Brain microvascular endothelial cell (primary cell): ENCODE measurements around the gene UBE2E2.

ENCODE experiments used
- DNase-seq: peaks from one replicate; pipeline ENCODE4 v3.0.0-alpha.2; 2020
- H3K27ac ChIP-seq: fragments of 250-450 bp; sonication (Bioruptor Pico); 2 replicates; pipeline ENCODE4 v1.5.1; 2020; ENCODE audit warnings: mild to moderate bottlenecking, moderate library complexity
- H3K27me3 ChIP-seq: fragments of 250-450 bp; sonication (Bioruptor Pico); replicated peaks from 2 replicates; pipeline ENCODE4 v1.5.1; 2020; ENCODE audit warnings: mild to moderate bottlenecking
- H3K36me3 ChIP-seq: fragments of 250-450 bp; sonication (Bioruptor Pico); replicated peaks from 2 replicates; pipeline ENCODE4 v1.5.1; 2020; ENCODE audit warnings: mild to moderate bottlenecking
- H3K4me3 ChIP-seq: 2 replicates; pipeline ENCODE4 v1.5.1; 2011; ENCODE audit warnings: low read depth, mild to moderate bottlenecking, control low read depth, low read length, moderate library complexity
- in situ Hi-C: cut with HindIII; loops from 2 replicates; pipeline ENCODE4 v1.10.0; 2017; ENCODE audit warnings: low sequenced_read_pairs, low pct_ligation_motif_present
- TF ChIP-seq, protein P1 (sequence below): IDR thresholded peaks from 2 replicates; pipeline ENCODE4 v1.5.1; 2011; ENCODE audit warnings: low read depth, mild to moderate bottlenecking, moderate library complexity, low read length, control low read depth, inconsistent platforms; ENCODE audit errors: missing control alignments

The UBE2E2 gene

DNA sequence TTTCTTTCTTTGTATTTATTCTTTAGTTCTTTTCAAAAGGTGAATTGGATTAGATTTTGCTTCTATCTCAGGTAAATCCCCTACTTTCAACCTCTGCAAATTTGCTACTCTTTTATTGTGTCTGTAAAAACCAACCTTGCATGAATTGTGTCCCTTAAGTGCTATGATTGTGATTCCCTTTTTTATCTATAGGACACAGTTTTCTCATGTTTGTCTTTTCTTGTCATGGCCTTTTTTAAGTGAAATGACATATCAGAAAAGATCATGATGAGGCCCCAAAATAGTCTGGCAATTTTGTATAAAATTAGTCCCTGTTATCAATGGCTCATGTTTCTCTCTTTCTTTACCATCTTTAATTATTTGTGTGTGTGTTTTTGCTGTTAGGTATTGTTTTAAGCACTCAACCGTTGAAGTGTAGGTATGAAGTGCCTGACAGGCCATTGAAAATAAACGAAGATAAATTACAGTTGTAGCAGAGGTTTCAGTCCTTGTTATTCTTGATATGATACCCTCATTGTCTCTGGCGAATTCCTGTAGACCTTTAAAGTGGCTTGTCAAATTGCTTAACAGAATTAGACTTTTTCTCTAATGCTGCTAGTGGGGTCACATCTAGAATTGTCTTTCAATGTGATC is 184.3 kb downstream of the UBE2E2 start:
- TF ChIP-seq, protein P1, sequence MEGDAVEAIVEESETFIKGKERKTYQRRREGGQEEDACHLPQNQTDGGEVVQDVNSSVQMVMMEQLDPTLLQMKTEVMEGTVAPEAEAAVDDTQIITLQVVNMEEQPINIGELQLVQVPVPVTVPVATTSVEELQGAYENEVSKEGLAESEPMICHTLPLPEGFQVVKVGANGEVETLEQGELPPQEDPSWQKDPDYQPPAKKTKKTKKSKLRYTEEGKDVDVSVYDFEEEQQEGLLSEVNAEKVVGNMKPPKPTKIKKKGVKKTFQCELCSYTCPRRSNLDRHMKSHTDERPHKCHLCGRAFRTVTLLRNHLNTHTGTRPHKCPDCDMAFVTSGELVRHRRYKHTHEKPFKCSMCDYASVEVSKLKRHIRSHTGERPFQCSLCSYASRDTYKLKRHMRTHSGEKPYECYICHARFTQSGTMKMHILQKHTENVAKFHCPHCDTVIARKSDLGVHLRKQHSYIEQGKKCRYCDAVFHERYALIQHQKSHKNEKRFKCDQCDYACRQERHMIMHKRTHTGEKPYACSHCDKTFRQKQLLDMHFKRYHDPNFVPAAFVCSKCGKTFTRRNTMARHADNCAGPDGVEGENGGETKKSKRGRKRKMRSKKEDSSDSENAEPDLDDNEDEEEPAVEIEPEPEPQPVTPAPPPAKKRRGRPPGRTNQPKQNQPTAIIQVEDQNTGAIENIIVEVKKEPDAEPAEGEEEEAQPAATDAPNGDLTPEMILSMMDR, result no peak
- no peak overlapping the region for H3K27ac ChIP-seq
- no peak for DNase-seq

GRCh38 chr3:23389089-23389488 is 186.0 kb downstream of the UBE2E2 start:
- no peak for DNase-seq
- TF ChIP-seq, protein P1, result no peak
- H3K4me3 ChIP-seq, result no peak overlapping the region
- no peaks in the 10 kb centered on the region for H3K27me3 ChIP-seq
- H3K27ac ChIP-seq, result no peak overlapping the region
- in situ Hi-C loops, result no loop called here
- H3K36me3 ChIP-seq, result no peaks in the 10 kb centered on the region

More for the DNA sequence above, 184.3 kb downstream of the UBE2E2 start:
- H3K27me3 ChIP-seq, result no peaks in the 10 kb centered on the region
- H3K4me3 ChIP-seq, result no peak overlapping the region
- no peaks in the 10 kb centered on the region for H3K36me3 ChIP-seq
- in situ Hi-C loops, result no loop called here

- H3K36me3 ChIP-seq, result no peaks in the 10 kb centered on the region
- no peak overlapping the region for H3K4me3 ChIP-seq
- TF ChIP-seq, protein P1, result no peak
- DNase-seq, result no peak
- H3K27me3 ChIP-seq, result no peaks in the 10 kb centered on the region
- no peak overlapping the region for H3K27ac ChIP-seq
- in situ Hi-C loops, result no loop called here
Observed at GRCh38 chr3:23389686-23390085, 186.6 kb downstream of the UBE2E2 start.

DNA sequence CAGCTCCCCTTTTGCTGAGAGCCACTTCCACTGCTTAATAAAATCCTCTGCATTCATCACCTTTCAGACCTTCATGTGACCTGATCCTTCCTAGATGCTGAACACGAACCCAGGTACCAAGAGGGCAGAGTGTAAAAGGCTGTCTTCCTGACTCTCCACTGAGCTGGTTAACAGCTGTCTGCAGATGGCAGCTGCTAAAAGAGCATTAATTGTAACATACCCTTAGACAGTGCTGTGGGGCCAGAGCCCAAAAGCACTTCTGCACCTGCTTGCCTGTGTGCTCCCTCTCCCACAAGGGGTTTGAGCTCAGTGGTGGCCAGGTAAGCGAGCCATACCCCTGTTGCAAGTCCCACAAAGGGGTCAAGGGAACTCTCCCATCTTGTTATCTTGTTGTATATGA is 187.3 kb downstream of the UBE2E2 start:
- H3K27me3 ChIP-seq, result no peaks in the 10 kb centered on the region
- no peak overlapping the region for H3K4me3 ChIP-seq
- no peaks in the 10 kb centered on the region for H3K36me3 ChIP-seq
- in situ Hi-C loops, result no loop called here
- TF ChIP-seq, protein P1, result no peak
- DNase-seq, result no peak
- no peak overlapping the region for H3K27ac ChIP-seq

GRCh38 chr3:23390989-23391553 is 187.9 kb downstream of the UBE2E2 start:
- Histone ChIP-seq H3K27ac (no peak overlapping the region), H3K36me3 (no peaks in the 10 kb centered on the region), H3K27me3 (no peaks in the 10 kb centered on the region), H3K4me3 (no peak overlapping the region)
- TF ChIP-seq, protein P1, result no peak
- in situ Hi-C loops, result no loop called here
- no peak for DNase-seq

- Histone ChIP-seq H3K27ac (no peak overlapping the region), H3K27me3 (no peaks in the 10 kb centered on the region), H3K4me3 (no peak overlapping the region), H3K36me3 (no peaks in the 10 kb centered on the region)
- TF ChIP-seq, protein P1, result no peak
- no peak for DNase-seq
- in situ Hi-C loops, result no loop called here
Observed at GRCh38 chr3:23395115-23395514, 192.0 kb downstream of the UBE2E2 start.
